Embryonic facial prominence (tissue), 1 donor: ENCODE results near the gene QPCT.
"Not testable (repeated sequence)": the region's sequence is repeated elsewhere in the genome, so short reads cannot be mapped to it uniquely, and the experiment has no call there.

Experiments
- DNase-seq: peaks from one replicate; pipeline ENCODE4 v3.0.0-alpha.2; 2016; ENCODE audit errors: extremely low spot score

Gene QPCT

GRCh38 chr2:37344453-37345361 is at the start of gene QPCT:
Gene QPCT, plus strand, starts transcription at chr2:37344630. Its CDS starts 102 bp downstream, at chr2:37344732.
- no peak for DNase-seq

- DNase-seq: not testable (repeated sequence)
Measured at GRCh38 chr2:37294858-37295257, 49.6 kb upstream of the QPCT start.

- DNase-seq: no peak
Measured at GRCh38 chr2:37295469-37296073, 48.9 kb upstream of the QPCT start.

GRCh38 chr2:37297632-37298031 is 46.8 kb upstream of the QPCT start:
- no peak for DNase-seq

- DNase-seq: no peak
Measured at GRCh38 chr2:37300146-37300545, 44.3 kb upstream of the QPCT start.

- DNase-seq: no peak
Measured at GRCh38 chr2:37300578-37300977, 43.9 kb upstream of the QPCT start.

- DNase-seq: no peak
Measured at GRCh38 chr2:37301408-37301807, 43.0 kb upstream of the QPCT start.

GRCh38 chr2:37302701-37303252 is 41.7 kb upstream of the QPCT start:
- DNase-seq: no peak

GRCh38 chr2:37306024-37306423 is 38.4 kb upstream of the QPCT start:
- DNase-seq: no peak

- DNase-seq: no peak
Measured at GRCh38 chr2:37307500-37307899, 36.9 kb upstream of the QPCT start.

- no peak for DNase-seq
Measured at GRCh38 chr2:37315364-37315763, 29.1 kb upstream of the QPCT start.

- DNase-seq: no peak
Measured at GRCh38 chr2:37316181-37316580, 28.2 kb upstream of the QPCT start.

GRCh38 chr2:37317746-37318145 is 26.7 kb upstream of the QPCT start:
- no peak for DNase-seq

GRCh38 chr2:37318401-37318800 is 26.0 kb upstream of the QPCT start:
- no peak for DNase-seq

- DNase-seq: no peak
Measured at GRCh38 chr2:37319754-37320609, 24.4 kb upstream of the QPCT start.

GRCh38 chr2:37321029-37321682 is 23.3 kb upstream of the QPCT start:
- no peak for DNase-seq

- no peak for DNase-seq
Measured at GRCh38 chr2:37322368-37322767, 22.1 kb upstream of the QPCT start.

- DNase-seq: no peak
Measured at GRCh38 chr2:37323176-37323780, 21.2 kb upstream of the QPCT start.

GRCh38 chr2:37323781-37324535 is 20.5 kb upstream of the QPCT start:
- no peak for DNase-seq

- no peak for DNase-seq
Measured at GRCh38 chr2:37324536-37324785, 20.0 kb upstream of the QPCT start.
